Liver (tissue), 9 donors: ENCODE measurements around the gene ZFAND3. TPM values are rescaled to one million over a fixed set of nuclear protein-coding genes. Genes with fewer than 3 reads are reported as not detected.

Source experiments
- DNase-seq: peaks from one replicate; pipeline ENCODE4 v3.0.0-alpha.2; 2017; ENCODE audit warnings: low spot score
- H3K27ac ChIP-seq, 2 donors: one replicate each; pipeline ENCODE4 v1.7.0; 2013; ENCODE audit warnings: inconsistent platforms in 2 of 2, low read length in 2 of 2, control low read depth in 1 of 2, low read depth in 1 of 2, mild to moderate bottlenecking in 1 of 2
- H3K27me3 ChIP-seq, 4 donors: one replicate each; pipeline versions ENCODE4 v1.6.1 to v1.7.0; 2013; ENCODE audit warnings: low read length in 3 of 4, inconsistent platforms in 1 of 4, mild to moderate bottlenecking in 1 of 4, moderate library complexity in 1 of 4; ENCODE audit not compliant: control insufficient read depth in 4 of 4, insufficient read depth in 4 of 4
- H3K36me3 ChIP-seq, 4 donors: one replicate each; pipeline versions ENCODE4 v1.6.1 to v1.7.0; 2013; ENCODE audit warnings: low read length in 3 of 4, mild to moderate bottlenecking in 3 of 4, low read depth in 1 of 4, moderate library complexity in 1 of 4; ENCODE audit not compliant: control insufficient read depth in 4 of 4, insufficient read depth in 3 of 4
- H3K4me1 ChIP-seq, 4 donors: one replicate each; pipeline versions ENCODE4 v1.6.1 to v1.7.0; 2013; ENCODE audit warnings: low read length in 3 of 4, mild to moderate bottlenecking in 3 of 4, moderate library complexity in 1 of 4; ENCODE audit not compliant: control insufficient read depth in 4 of 4, insufficient read depth in 4 of 4
- H3K4me3 ChIP-seq, 3 donors: one replicate each; pipeline versions ENCODE4 v1.6.1 to v1.7.0; 2013; ENCODE audit warnings: low read length in 3 of 3, control low read depth in 1 of 3, low read depth in 1 of 3, mild to moderate bottlenecking in 1 of 3
- H3K9ac ChIP-seq, 2 donors: one replicate each; pipeline ENCODE4 v1.7.0; 2013; ENCODE audit warnings: low read length in 2 of 2, mild to moderate bottlenecking in 2 of 2, moderate library complexity in 2 of 2, control low read depth in 1 of 2, low read depth in 1 of 2
- H3K9me3 ChIP-seq, 4 donors: one replicate each; pipeline versions ENCODE4 v1.6.1 to v1.7.0; 2013; ENCODE audit warnings: low read length in 3 of 4; ENCODE audit not compliant: control insufficient read depth in 4 of 4
- EGR1 ChIP-seq, 2 donors: IDR thresholded peaks; 2 replicates each; pipeline ENCODE4 v1.6.1; 2016 to 2018; ENCODE audit warnings: antibody characterized with exemption in 2 of 2, low read depth in 2 of 2
- FOXA1 ChIP-seq: IDR thresholded peaks from 2 replicates; pipeline ENCODE4 v1.6.1; 2016; ENCODE audit warnings: antibody characterized with exemption
- FOXA2 ChIP-seq: IDR thresholded peaks from 2 replicates; pipeline ENCODE4 v1.6.1; 2016; ENCODE audit warnings: antibody characterized with exemption
- HNF4A ChIP-seq, 2 donors: conservative IDR thresholded peaks; 2 replicates each; pipeline ENCODE4 v1.6.1; 2016; ENCODE audit warnings: antibody characterized with exemption in 2 of 2, mild to moderate bottlenecking in 2 of 2
- HNF4G ChIP-seq: IDR thresholded peaks from 2 replicates; pipeline ENCODE4 v1.6.1; 2016; ENCODE audit warnings: antibody characterized with exemption
- NR2F2 ChIP-seq: IDR thresholded peaks from 2 replicates; pipeline ENCODE4 v1.6.1; 2016; ENCODE audit warnings: antibody characterized with exemption
- REST ChIP-seq: IDR thresholded peaks from 2 replicates; pipeline ENCODE4 v1.6.1; 2016; ENCODE audit warnings: antibody characterized with exemption, mild to moderate bottlenecking
- RXRA ChIP-seq, 2 donors: IDR thresholded peaks; 2 replicates each; pipeline ENCODE4 v1.6.1; 2017 to 2018; ENCODE audit warnings: antibody characterized with exemption in 2 of 2, mild to moderate bottlenecking in 1 of 2
- ZBTB33 ChIP-seq: IDR thresholded peaks from 2 replicates; pipeline ENCODE4 v1.6.1; 2016; ENCODE audit warnings: antibody characterized with exemption
- WGBS: extraction: QIAGEN DNeasy Blood & Tissue Kit; methylation state at CpG from one replicate; pipeline ENCODE4 v1.1.7; 2013; 5-methylcytosine and 5-hydroxymethylcytosine counted together
- polyA plus RNA-seq, 2 donors: library from polyadenylated mRNA; stranded (reverse) in 1 of 2; unstranded in 1 of 2; fragments of 200-250 nt in 1 of 2; fragments of >200 nt in 1 of 2; fragmentation: Nextera tagmentation in 1 of 2; extraction: Ambion mirVana in 1 of 2; gene quantifications; one replicate each; pipeline versions ENCODE4 v1.2.1 to v1.2.3, GENCODE V29; 2013 to 2015
- total RNA-seq, 2 donors: library from RNA; depleted of rRNA; stranded (reverse); fragments of >200 nt; gene quantifications; one replicate each; pipeline ENCODE4 v1.2.3, GENCODE V29; 2014
- TF ChIP-seq, protein P1 (sequence below): IDR thresholded peaks from 2 replicates; pipeline ENCODE4 v1.6.1; 2016; ENCODE audit warnings: antibody characterized with exemption
- donor health status: healthy.
- donor health status: healthy.
- donor health status: healthy.
- donor health status: healthy.
- donor health status: healthy.

The ZFAND3 gene
- total and polyA plus RNA-seq, 4 donors = 7.7 to 37.5 (median 23.1) TPM

DNA sequence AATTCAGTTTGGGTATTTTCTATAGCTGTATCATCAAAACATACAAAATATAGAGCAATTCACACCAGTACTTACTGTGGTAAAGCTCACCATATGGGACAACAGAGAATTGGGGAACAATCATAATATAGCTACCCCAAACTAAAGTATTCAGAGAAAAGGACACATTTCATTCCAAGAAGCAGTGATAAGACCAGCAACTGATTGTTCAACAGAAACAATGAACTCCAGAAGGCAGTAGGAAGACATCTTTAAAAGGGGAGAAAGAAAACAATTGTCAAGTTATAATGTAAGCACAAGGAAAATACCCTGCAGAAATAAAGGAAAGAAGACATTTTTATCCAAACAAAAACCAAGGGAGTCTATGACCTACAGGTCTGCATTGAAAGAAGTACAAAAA is 210.9 kb downstream of the ZFAND3 start:
- Histone ChIP-seq H3K27ac (no peak overlapping the region), H3K9me3 (no peaks in the 10 kb centered on the region), H3K4me1 (peaks cover 2 to 23% (median 8%) of the 10 kb centered on the region in 4 donors), H3K27me3 (no peaks in the 10 kb centered on the region), H3K36me3 (no peaks in the 10 kb centered on the region), H3K9ac (no peak overlapping the region), H3K4me3 (no peak overlapping the region)
- TF ChIP-seq RXRA (IDR thresholded peaks at IDR 0.05) = no peak
- no peak for TF ChIP-seq NR2F2
- no peak for TF ChIP-seq REST
- no peak for DNase-seq

DNA sequence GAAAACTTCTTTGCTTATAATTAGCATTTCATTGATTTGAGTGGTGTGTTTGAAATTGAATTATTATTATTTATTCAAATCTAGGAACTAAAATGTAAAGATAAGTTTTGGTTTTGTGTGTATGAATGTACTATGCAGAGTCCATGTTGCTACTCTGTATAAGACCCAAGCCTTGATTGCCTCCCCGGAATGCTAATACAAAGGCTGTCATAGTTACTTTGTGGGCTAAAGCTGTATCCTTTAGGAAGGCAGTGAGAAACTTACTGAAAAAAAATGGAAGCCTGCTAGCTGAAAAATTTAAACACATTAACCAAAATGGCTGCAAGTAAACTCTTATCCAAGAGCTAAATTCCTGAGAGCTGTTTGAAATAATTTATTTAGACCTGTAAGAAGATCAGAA is 213.3 kb downstream of the ZFAND3 start:
- Histone ChIP-seq H3K4me1 (peaks cover 2 to 23% (median 7%) of the 10 kb centered on the region in 4 donors), H3K9me3 (no peaks in the 10 kb centered on the region)

More for the DNA sequence above, 213.3 kb downstream of the ZFAND3 start:
- no peak for DNase-seq
- no peak overlapping the region for H3K4me3 ChIP-seq
- H3K9ac ChIP-seq = no peak overlapping the region
- H3K36me3 ChIP-seq = peaks cover 0 to 2% (median 0%) of the 10 kb centered on the region in 4 donors
- H3K27me3 ChIP-seq = no peaks in the 10 kb centered on the region
- no peak overlapping the region for H3K27ac ChIP-seq
- no peak for TF ChIP-seq ZBTB33
- no peak for TF ChIP-seq FOXA2
- TF ChIP-seq EGR1 (IDR thresholded peaks at IDR 0.05; ENCODE audit: low read depth in 2 of 2) = no peak
- no peak for TF ChIP-seq REST
- no peak for TF ChIP-seq FOXA1
- TF ChIP-seq HNF4A (conservative IDR thresholded peaks at IDR 0.05) = no peak
- no peak for TF ChIP-seq HNF4G
- TF ChIP-seq, protein P1, sequence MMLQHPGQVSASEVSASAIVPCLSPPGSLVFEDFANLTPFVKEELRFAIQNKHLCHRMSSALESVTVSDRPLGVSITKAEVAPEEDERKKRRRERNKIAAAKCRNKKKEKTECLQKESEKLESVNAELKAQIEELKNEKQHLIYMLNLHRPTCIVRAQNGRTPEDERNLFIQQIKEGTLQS = no peak
- TF ChIP-seq NR2F2 = no peak
- 92% methylated on average over 1 of the region's 1 CpG for WGBS
